RWPE1 (cell line): ENCODE measurements around the gene KCNC4.

Experiments
- CTCF ChIA-PET: fragments of 350-600 bp; sonication (Branson Sonifier 250); formaldehyde crosslinking; extraction: SDS; loops from one replicate; lab custom pipeline; 2021; lab: Yijun Ruan, JAX
- POLR2A ChIA-PET: fragments of 400-600 bp; formaldehyde crosslinking; extraction: SDS; loops from one replicate; lab custom pipeline; 2020; ENCODE audit warnings: antibody characterized with exemption; ENCODE audit not compliant: low non-redundant PET; lab: Yijun Ruan, JAX
- DNase-seq: peaks from one replicate; pipeline ENCODE4 v3.0.0; 2012; ENCODE audit warnings: low spot score
- H3K27ac ChIP-seq: fragments of 450-650 bp; 2 replicates; pipeline ENCODE4 v1.5.1; 2017
- TF ChIP-seq, protein P1 (sequence below): fragments of 450-650 bp; conservative IDR thresholded peaks from 2 replicates; pipeline ENCODE4 v1.5.1; 2017; ENCODE audit warnings: low read depth, mild to moderate bottlenecking

KCNC4 gene

DNA sequence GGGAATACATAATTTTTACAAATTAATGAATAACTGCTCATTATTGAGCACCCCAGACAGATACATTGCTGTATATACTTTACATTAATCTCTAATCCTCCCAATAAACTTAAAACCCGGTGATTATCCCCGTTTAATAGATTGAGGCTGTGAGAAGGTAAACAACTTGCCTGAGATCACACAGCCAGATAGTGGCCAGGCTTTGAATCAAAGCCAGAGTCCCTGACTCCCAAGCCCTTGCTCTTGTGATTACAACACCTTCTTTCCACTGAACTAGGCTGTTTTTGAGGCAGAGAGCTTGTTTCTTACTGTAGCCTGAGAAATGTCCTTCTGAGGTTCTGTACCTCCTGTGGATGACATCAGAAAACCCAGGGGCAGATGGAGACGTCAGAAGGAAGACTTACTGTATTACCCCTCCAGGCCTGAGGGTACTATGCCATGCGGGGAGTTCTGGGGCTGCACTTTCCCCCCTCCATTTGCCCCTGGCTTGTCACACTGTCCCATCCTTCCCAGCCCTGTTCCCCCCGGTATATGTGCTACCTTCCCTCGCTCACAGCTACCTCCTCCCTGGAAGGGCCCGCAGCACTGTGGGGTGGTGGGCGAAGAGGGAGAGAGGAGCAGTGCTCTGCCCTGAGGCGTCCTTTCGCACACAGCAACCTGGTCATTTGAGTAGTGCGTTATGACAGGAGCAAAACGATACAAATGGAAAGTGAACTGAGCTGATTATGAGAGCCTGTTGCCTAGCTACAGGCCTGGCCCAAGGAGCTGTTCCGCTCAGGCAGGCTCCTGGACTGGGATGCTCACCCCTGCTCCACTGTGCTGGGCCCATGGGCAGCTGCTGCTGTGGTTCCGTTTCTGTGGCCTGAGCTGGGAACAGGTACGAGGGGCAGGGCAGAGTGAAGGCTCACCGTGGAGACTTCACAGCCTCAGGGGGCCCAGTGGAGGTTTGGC, 4.6 kb downstream of the KCNC4 start:
- ChIA-PET POLR2A (interaction anchor here (0.8 kb wide), 1 partner anchor 24 kb away, joined by 3 read pairs; no protein-coding TSS in a partner anchor), CTCF (interaction anchor here (0.7 to 2.0 kb wide), 3 partner anchors 74 to 98 kb away, joined by 3 to 5 read pairs (median 5); no protein-coding TSS in a partner anchor)
- no peak overlapping the region for H3K27ac ChIP-seq
- TF ChIP-seq, protein P1, sequence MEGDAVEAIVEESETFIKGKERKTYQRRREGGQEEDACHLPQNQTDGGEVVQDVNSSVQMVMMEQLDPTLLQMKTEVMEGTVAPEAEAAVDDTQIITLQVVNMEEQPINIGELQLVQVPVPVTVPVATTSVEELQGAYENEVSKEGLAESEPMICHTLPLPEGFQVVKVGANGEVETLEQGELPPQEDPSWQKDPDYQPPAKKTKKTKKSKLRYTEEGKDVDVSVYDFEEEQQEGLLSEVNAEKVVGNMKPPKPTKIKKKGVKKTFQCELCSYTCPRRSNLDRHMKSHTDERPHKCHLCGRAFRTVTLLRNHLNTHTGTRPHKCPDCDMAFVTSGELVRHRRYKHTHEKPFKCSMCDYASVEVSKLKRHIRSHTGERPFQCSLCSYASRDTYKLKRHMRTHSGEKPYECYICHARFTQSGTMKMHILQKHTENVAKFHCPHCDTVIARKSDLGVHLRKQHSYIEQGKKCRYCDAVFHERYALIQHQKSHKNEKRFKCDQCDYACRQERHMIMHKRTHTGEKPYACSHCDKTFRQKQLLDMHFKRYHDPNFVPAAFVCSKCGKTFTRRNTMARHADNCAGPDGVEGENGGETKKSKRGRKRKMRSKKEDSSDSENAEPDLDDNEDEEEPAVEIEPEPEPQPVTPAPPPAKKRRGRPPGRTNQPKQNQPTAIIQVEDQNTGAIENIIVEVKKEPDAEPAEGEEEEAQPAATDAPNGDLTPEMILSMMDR, result no peak
- DNase-seq, result no peak

DNA sequence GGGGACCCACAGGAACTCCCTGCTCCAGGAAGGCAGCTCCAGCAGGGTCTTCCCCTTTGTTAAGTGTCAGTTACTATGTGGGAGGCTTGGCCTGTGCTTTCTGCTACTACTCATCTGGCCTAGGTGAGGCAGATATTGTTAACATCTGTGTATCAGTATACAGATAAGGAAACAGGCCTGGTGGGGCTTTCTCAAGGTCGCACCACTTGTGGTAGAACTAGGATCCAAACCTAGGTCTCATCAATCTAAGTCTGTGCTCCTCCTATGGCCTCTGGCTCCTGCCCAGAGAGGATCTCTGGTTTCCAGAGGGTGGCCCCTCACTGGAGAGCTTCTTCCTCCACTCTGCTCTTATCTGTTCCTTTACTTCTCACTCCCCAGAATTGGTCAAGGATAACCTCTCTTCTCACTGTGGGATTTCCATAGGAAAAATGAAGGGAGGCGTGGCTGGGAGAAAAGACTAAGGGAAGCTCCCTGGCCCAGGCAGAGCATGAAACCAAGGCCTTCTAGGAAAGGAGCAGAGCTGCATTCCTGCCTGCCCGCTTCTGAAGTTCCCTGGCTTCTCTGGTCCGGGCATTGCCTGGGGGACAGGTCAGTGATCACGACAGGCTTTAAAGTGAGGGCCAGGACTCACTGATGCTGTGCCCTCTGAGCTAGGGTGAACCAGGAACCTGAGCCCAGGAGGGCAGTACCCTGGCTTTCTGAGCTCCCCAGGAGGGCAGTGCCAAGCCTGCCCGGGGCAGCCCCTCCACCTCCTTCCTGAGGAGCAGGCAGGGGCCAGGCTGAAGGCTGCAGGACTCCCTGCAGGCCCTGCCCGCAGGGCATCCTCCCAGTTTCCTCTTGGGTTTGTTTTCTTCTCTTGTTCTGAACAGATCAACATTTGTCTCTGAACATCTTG, 5.8 kb downstream of the KCNC4 start:
- no peak overlapping the region for H3K27ac ChIP-seq
- DNase-seq, result no peak
- ChIA-PET CTCF (interaction anchor here (0.7 to 2.0 kb wide), 3 partner anchors 85 to 245 kb away, joined by 3 to 5 read pairs (median 5); no protein-coding TSS in a partner anchor), POLR2A (no interaction called here)
- TF ChIP-seq, protein P1, result no peak

DNA sequence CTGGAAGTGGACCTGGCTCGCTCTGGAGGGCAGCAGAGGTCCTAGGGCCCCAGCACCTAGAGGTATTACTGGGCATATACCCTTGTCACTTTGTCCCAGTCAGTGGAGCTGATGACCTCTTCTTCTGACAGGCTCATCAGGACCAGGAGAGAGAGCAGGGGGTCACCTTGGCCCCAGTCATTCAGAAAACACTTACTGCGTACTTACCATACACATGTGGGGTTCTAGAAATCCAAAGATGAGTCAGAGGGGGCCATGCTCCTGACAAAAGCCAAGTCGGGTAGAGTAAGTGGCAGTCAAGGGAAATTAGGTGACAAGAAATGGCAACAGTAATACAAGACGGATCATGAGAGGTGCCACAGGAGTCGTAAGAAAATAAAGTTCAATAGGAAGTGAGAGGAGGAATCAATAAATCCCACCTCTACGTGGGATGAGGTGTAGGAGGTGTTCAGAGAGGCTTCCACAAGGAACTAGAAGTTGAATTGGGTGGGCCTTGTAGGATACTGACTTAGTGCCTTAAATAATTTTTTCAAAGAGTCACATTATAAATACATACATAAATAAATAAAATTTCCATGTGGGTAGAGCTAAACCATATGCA, 6.8 kb downstream of the KCNC4 start:
- no peak for DNase-seq
- TF ChIP-seq, protein P1, result no peak
- POLR2A ChIA-PET, result no interaction called here

DNA sequence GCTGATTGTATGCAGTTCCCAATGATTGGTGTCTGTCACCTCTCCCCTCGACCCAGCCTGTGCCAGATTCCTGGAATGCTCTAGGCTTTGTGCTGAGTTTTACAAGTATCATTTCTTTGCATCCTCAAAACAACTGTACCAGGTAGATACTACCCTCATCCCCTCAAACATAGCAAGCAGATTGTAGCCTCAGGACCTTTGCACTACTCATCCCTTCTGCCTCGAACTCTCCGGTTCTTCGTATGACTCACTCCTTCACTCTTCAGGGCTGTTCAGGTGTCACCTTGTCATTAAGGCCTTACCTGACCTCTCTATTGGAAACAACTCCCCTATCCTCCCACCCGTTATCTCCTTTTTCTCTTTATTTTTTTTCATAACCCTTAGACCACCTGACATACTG, 8.0 kb downstream of the KCNC4 start:
- ChIA-PET CTCF (no interaction called here), POLR2A (no interaction called here)
- TF ChIP-seq, protein P1, result no peak

More for the DNA sequence above, 6.8 kb downstream of the KCNC4 start:
- CTCF ChIA-PET, result no interaction called here
- no peak overlapping the region for H3K27ac ChIP-seq

DNA sequence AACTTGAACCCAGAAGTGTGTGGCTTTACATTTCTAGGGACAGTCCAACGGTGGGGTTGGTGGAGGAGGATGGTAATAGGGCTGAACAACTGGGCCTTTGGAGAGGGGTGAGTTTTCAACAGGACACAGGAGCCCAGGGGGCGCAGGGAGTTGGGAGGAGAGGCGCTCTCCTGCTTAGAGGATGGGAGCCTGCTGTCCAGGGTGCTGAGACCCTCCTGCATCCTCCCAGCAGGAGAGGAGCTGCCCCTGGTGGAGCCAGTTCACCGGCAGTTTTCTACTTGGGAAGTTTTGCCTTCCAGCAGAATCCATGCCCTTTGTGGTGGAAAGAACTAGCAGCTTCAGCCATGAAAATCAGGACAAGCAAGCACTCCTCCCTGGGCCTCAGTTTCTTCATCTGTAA, 8.6 kb downstream of the KCNC4 start:
- ChIA-PET POLR2A (no interaction called here), CTCF (interaction anchor here (1.8 to 2.3 kb wide), 2 partner anchors 11 to 22 kb away, joined by 4 to 9 read pairs; no protein-coding TSS in a partner anchor)
- TF ChIP-seq, protein P1, result no peak
- no peak for DNase-seq
- no peak overlapping the region for H3K27ac ChIP-seq

More for the DNA sequence above, 8.0 kb downstream of the KCNC4 start:
- no peak for DNase-seq
- no peak overlapping the region for H3K27ac ChIP-seq
